GM10266 (cell line): ENCODE data around the gene ACLY.

Experiments
- DNase-seq: peaks from one replicate; pipeline ENCODE4 v3.0.0; 2012; ENCODE audit errors: extremely low spot score
- CTCF ChIP-seq: IDR thresholded peaks from 2 replicates; pipeline ENCODE4 v1.5.1; 2012; ENCODE audit warnings: mild to moderate bottlenecking, low read depth; ENCODE audit not compliant: control insufficient read depth, insufficient read depth; ENCODE audit errors: missing control alignments

The ACLY gene

GRCh38 chr17:41918314-41919164 lies at the start of gene ACLY:
Gene ACLY, minus strand, starts transcription at chr17:41918951. Its CDS starts 5,078 bp downstream, at chr17:41913873.
- peak; percentile 5 for TF ChIP-seq CTCF
- peak; percentile 99 for DNase-seq

GRCh38 chr17:41967921-41968578 lies 49.3 kb upstream of the ACLY start:
- DNase-seq, result no peak

GRCh38 chr17:41967141-41967920 lies 48.6 kb upstream of the ACLY start:
- DNase-seq, result no peak
- no peak for TF ChIP-seq CTCF

More at GRCh38 chr17:41967921-41968578, 49.3 kb upstream of the ACLY start:
- TF ChIP-seq CTCF, result no peak

GRCh38 chr17:41966463-41967140 lies 47.9 kb upstream of the ACLY start, which contains the start of gene CNP:
Gene CNP, plus strand, starts transcription at chr17:41966795. Its CDS starts 90 bp downstream, at chr17:41966885.
- no peak for TF ChIP-seq CTCF
- DNase-seq, result peak; percentile 98

GRCh38 chr17:41965694-41966462 lies 47.1 kb upstream of the ACLY start:
- peak; percentile 80 for DNase-seq
- no peak for TF ChIP-seq CTCF
